HG02798 (cell line): Measurements from ENCODE around the gene ZBTB20.

Experiments used
- ATAC-seq: cut with Tn5 transposase; IDR thresholded peaks from one replicate; pipeline ENCODE4 v1.9.1; 2021; ENCODE audit warnings: mild to moderate bottlenecking; ENCODE audit not compliant: unreplicated experiment, poor library complexity

Gene ZBTB20

GRCh38 chr3:114442246-114442645 lies 704.8 kb downstream of the ZBTB20 start:
- ATAC-seq = no peak

- no peak for ATAC-seq
These were observed 705.7 kb downstream of the ZBTB20 start for GRCh38 chr3:114441386-114441785.

- ATAC-seq = no peak
These were observed 706.4 kb downstream of the ZBTB20 start for GRCh38 chr3:114440700-114441099.

- no peak for ATAC-seq
These were observed 707.8 kb downstream of the ZBTB20 start for GRCh38 chr3:114439284-114439683.

- ATAC-seq = no peak
These were observed 709.2 kb downstream of the ZBTB20 start for GRCh38 chr3:114437897-114438296.

- no peak for ATAC-seq
These were observed 710.9 kb downstream of the ZBTB20 start for GRCh38 chr3:114436182-114436581.

GRCh38 chr3:114435386-114436115 lies 711.5 kb downstream of the ZBTB20 start:
- no peak for ATAC-seq

GRCh38 chr3:114432310-114432709 lies 714.8 kb downstream of the ZBTB20 start:
- ATAC-seq = no peak

GRCh38 chr3:114428044-114428595 lies 719.0 kb downstream of the ZBTB20 start:
- peak; percentile 86 for ATAC-seq

- peak; percentile 23 for ATAC-seq
These were observed 719.6 kb downstream of the ZBTB20 start for GRCh38 chr3:114427285-114428043.

GRCh38 chr3:114424337-114424736 lies 722.8 kb downstream of the ZBTB20 start:
- no peak for ATAC-seq

GRCh38 chr3:114421204-114421603 lies 725.9 kb downstream of the ZBTB20 start:
- ATAC-seq = no peak

- ATAC-seq = no peak
These were observed 727.0 kb downstream of the ZBTB20 start for GRCh38 chr3:114420072-114420471.

GRCh38 chr3:114418724-114419543 lies 728.2 kb downstream of the ZBTB20 start:
- ATAC-seq = peak; percentile 74

GRCh38 chr3:114418107-114418506 lies 729.0 kb downstream of the ZBTB20 start:
- ATAC-seq = peak; percentile 81

- ATAC-seq = peak; percentile 14
These were observed 729.4 kb downstream of the ZBTB20 start for GRCh38 chr3:114417675-114418074.

- no peak for ATAC-seq
These were observed 729.8 kb downstream of the ZBTB20 start for GRCh38 chr3:114417265-114417664.

- peak; percentile 80 for ATAC-seq
These were observed 735.0 kb downstream of the ZBTB20 start for GRCh38 chr3:114411811-114412803.

GRCh38 chr3:114411190-114411668 lies 735.9 kb downstream of the ZBTB20 start:
- no peak for ATAC-seq
